ENCODE measurements around the gene TMEM236.

Gene TMEM236

GRCh38 chr10:17789396-17789795, 37.4 kb downstream of the TMEM236 start:
- no peak for DNase-seq

GRCh38 chr10:17790651-17791050, 38.6 kb downstream of the TMEM236 start:
- DNase-seq: no peak

DNA sequence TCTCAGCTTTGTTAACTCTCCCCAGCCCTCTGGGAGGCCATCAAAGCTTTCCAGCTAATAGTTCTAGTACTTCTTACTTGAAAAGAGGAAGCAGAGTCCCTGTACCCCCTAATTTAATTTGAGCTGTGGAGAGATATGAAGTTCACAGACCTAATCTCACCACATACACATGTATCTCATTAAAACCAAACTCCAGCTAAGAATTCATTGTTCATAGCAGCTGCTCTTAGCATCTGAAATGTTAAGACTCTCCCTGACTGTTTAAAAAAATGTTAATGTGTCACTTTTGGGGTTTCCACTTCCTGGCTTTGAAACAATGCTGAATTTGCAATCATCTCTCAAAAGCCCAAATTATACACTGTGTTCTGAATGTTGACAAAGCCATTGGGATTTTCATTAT, 41.0 kb downstream of the TMEM236 start:
- DNase-seq: no peak

DNA sequence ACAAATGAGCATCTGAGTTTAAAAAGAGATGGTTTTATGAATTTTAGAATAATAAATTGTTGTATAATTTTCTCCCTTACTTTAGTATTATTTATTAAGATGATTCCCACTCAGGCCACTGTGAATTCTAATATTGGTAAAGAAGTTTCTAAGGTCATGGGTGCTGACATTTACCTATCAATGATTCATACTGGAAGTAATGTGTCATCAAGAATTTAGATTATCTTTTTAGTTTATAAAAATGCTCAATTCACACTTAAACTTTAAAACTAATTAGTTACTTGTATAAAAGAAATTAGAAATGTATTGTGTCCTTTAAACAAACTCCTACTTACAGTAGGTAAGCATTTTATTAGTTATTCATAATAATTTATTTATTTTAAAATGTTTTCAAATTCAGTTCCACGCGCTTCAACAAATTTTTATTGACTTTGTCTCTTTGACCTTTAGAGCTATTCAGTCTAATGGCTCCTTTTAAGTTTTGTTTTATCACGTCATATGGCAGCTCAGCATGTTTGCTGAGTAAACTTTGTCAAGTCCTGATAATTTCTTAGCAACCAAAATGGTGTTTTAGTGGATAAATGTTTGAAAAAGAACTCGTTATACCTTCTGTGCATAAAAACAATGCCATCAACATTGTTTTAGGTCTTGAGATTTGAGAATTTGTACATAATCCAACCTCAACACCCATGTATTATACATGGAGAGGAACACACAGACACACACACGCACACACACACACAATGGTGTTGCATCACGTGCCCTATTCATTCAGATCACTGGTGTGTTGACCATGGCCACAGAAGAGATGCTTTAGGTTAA, 42.0 kb downstream of the TMEM236 start:
- no peak for DNase-seq

GRCh38 chr10:17795083-17795482, 43.1 kb downstream of the TMEM236 start:
- no peak for DNase-seq

GRCh38 chr10:17795813-17796594, 44.0 kb downstream of the TMEM236 start:
- DNase-seq: no peak

DNA sequence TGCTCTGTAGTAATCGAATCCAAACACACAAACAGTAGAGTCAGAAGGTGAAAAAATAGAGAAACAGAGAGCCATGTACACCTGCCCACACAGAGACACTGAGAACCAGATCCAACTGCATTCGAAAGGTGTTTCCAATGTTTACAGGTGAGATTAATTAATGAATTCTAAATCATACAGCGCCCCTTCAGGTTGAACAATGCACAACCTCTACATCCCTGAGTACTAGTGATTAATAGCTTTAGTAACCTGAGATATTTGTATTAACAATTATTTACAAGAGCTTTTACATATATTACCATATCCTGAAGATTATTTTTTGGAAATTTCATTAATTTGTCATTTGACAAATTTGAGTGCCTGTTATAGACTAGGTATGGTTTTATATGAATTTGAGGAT, 49.5 kb downstream of the TMEM236 start:
- DNase-seq: no peak

- DNase-seq: no peak
Measured at GRCh38 chr10:17802350-17802749, 50.3 kb downstream of the TMEM236 start.

- no peak for DNase-seq
Measured at GRCh38 chr10:17802976-17803375, 51.0 kb downstream of the TMEM236 start.

GRCh38 chr10:17805330-17805729, 53.3 kb downstream of the TMEM236 start:
- DNase-seq: no peak

- DNase-seq: peak; percentile 4
Measured at GRCh38 chr10:17805921-17806577, 54.0 kb downstream of the TMEM236 start.

GRCh38 chr10:17808971-17809841, 57.2 kb downstream of the TMEM236 start, which contains the start of gene MRC1:
Gene MRC1 (plus strand): TSS chr10:17809348. CDS start chr10:17809466, 118 bp downstream.
- DNase-seq: no peak

- no peak for DNase-seq
Measured at GRCh38 chr10:17811146-17811865, 59.3 kb downstream of the TMEM236 start.

DNA sequence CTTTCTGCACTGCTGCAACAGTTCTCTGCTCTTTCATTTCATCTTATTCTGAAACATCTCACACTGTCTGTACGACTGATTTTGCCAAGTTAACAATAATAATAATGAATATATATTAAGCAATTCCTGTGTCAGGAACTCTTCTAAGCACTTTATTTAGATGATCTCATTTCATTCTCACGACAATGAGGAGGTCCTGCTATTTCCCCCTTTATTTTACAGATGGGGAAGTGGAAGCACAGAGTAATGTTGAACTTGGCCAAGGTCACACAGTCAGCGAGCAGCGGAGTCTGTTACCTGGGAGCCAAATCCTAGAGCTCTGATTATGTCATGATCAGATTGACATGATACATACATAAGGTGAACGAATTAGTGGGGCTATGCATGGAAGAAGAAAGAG, 63.0 kb downstream of the TMEM236 start:
- DNase-seq: no peak

- DNase-seq: no peak
Measured at GRCh38 chr10:17816199-17816598, 64.2 kb downstream of the TMEM236 start.

GRCh38 chr10:17817316-17817715, 65.3 kb downstream of the TMEM236 start:
- no peak for DNase-seq

DNA sequence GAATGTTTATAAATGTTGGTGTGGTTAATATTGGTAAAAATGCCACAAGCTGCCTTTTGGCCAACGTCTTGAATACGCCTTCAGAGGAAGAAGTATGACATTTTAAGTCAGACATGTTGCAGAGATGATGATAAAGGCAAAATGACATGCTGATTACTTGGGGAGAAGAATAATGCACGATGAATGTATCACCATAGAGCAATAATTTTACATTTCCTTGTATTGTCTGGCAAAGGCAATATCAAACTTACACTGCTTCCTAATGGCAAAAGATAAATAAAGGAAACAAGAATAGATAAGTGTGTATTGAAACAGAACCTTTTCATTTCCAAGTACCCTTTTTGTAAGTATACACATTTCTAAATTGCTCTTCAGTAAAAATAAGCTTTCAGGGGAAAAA, 65.8 kb downstream of the TMEM236 start:
- no peak for DNase-seq

DNA sequence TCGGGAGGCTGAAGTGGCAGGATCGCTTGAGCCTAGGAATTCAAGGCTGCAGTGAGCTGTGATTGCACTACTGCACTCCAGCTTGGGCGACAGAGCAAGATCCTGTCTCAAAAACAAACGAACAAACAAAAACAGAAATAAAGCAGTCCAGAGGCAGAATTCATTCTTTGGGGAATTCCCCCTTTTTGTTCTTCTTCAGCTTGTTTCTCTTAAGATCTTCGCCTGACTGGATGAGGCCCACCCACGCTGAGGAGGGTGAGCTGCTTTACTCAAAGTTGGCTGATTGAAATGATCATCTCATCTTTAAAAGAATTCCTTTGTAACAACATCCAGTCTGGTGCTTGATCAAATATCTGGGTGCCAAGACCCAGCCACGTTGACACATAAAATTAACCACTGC, 67.8 kb downstream of the TMEM236 start:
- no peak for DNase-seq

- no peak for DNase-seq
Measured at GRCh38 chr10:17820943-17821342, 68.9 kb downstream of the TMEM236 start.

- no peak for DNase-seq
Measured at GRCh38 chr10:17821893-17822292, 69.9 kb downstream of the TMEM236 start.

DNA sequence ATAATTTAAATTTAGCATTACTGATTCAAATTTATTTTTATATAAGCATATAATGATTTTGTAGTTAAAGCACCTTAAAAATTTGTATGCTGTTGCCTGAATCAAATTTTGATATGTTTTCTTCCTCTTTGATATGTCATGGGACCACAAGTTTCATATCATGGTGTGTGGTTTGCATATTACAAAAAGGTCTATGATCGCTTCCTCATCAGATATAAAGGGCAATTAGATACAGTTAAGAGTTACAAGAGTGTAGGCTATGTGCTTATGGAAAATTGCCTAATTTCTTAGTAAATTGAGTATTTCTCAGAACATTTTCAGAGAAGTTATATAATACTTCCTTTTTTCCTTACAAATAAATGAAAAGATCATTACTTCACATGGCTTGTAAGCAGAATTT, 79.3 kb downstream of the TMEM236 start:
- no peak for DNase-seq

- no peak for DNase-seq
Measured at GRCh38 chr10:17831896-17832295, 79.9 kb downstream of the TMEM236 start.
